DND-41 (cell line): Measurements from ENCODE around the gene BYSL.

Experiments
- CTCF ChIP-seq: IDR thresholded peaks from 2 replicates; pipeline ENCODE4 v1.5.1; 2012; ENCODE audit warnings: borderline replicate concordance, low read length, moderate library complexity, mild to moderate bottlenecking; ENCODE audit not compliant: poor library complexity, severe bottlenecking; ENCODE audit errors: extremely low read depth
- EZH2 ChIP-seq: IDR thresholded peaks from 3 replicates; pipeline ENCODE4 v1.6.1; 2012; ENCODE audit warnings: borderline replicate concordance, low read depth, mild to moderate bottlenecking, moderate library complexity, low read length, inconsistent platforms; ENCODE audit not compliant: severe bottlenecking

- TF ChIP-seq CTCF (no peak), EZH2 (no peak)
Measured at GRCh38 chr6:41963371-41963770, 42.1 kb downstream of the BYSL start.
